ENCODE data around the gene THRB. TPM values are rescaled to one million over a fixed set of nuclear protein-coding genes. Genes with fewer than 3 reads are reported as not detected.

The THRB gene
- total and polyA plus RNA-seq, 9 of the 15 experiments (the other 6 are each of a cell fraction or from before 2014, with no cell fraction given): 1.7 to 14.9 (median 6.9) TPM

DNA sequence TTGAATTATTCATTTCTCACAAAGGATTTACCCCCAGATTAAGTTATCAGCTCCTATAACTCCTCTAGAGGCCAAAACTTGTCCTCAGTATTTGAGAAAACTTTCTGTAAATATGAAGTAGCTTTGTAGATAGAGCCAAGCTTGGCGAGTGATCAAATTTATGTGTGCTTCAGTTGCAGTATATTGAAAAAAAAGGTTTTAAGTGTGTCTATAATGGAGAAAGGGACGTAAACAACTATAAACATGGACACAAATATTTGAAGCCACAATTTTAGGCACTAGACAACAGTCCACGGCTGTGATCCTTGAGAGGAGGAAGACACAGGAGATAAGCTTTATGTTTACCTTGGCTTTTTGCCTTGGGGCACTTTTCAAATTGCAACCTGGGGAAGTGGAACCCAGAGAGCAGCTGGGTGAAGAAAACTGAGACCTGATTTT lies 118.7 kb downstream of the THRB start (continued):
- TF ChIP-seq, protein P1, sequence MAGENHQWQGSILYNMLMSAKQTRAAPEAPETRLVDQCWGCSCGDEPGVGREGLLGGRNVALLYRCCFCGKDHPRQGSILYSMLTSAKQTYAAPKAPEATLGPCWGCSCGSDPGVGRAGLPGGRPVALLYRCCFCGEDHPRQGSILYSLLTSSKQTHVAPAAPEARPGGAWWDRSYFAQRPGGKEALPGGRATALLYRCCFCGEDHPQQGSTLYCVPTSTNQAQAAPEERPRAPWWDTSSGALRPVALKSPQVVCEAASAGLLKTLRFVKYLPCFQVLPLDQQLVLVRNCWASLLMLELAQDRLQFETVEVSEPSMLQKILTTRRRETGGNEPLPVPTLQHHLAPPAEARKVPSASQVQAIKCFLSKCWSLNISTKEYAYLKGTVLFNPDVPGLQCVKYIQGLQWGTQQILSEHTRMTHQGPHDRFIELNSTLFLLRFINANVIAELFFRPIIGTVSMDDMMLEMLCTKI (IDR thresholded peaks at IDR 0.05; ENCODE audit: partially characterized antibody): no peak
- TF ChIP-seq FOS (IDR thresholded peaks at IDR 0.05; ENCODE audit: extremely low read depth, insufficient read length): no peak
- TF ChIP-seq, protein P2, sequence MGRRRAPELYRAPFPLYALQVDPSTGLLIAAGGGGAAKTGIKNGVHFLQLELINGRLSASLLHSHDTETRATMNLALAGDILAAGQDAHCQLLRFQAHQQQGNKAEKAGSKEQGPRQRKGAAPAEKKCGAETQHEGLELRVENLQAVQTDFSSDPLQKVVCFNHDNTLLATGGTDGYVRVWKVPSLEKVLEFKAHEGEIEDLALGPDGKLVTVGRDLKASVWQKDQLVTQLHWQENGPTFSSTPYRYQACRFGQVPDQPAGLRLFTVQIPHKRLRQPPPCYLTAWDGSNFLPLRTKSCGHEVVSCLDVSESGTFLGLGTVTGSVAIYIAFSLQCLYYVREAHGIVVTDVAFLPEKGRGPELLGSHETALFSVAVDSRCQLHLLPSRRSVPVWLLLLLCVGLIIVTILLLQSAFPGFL (CRISPR knock-in tag; IDR thresholded peaks at IDR 0.05): no peak
- TF ChIP-seq ZNF766 (CRISPR knock-in tag; conservative IDR thresholded peaks at IDR 0.05): no peak
- TF ChIP-seq ZNF354B (CRISPR knock-in tag; IDR thresholded peaks at IDR 0.05): no peak
- TF ChIP-seq TOE1 (IDR thresholded peaks at IDR 0.05; ENCODE audit: borderline replicate concordance): no peak
- no peak for TF ChIP-seq TOE1 (CRISPR knock-in tag; IDR thresholded peaks at IDR 0.05; ENCODE audit: borderline replicate concordance, low read depth)
- no peak for TF ChIP-seq NFXL1 (CRISPR knock-in tag; IDR thresholded peaks at IDR 0.05)
- no peak for TF ChIP-seq GABPA (tag; conservative IDR thresholded peaks at IDR 0.05; ENCODE audit: low read depth)
- TF ChIP-seq, protein P3, sequence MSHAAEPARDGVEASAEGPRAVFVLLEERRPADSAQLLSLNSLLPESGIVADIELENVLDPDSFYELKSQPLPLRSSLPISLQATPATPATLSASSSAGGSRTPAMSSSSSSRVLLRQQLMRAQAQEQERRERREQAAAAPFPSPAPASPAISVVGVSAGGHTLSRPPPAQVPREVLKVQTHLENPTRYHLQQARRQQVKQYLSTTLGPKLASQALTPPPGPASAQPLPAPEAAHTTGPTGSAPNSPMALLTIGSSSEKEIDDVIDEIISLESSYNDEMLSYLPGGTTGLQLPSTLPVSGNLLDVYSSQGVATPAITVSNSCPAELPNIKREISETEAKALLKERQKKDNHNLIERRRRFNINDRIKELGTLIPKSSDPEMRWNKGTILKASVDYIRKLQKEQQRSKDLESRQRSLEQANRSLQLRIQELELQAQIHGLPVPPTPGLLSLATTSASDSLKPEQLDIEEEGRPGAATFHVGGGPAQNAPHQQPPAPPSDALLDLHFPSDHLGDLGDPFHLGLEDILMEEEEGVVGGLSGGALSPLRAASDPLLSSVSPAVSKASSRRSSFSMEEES (CRISPR knock-in tag; IDR thresholded peaks at IDR 0.05): no peak
- TF ChIP-seq CXXC5 (CRISPR knock-in tag; IDR thresholded peaks at IDR 0.05): no peak; the same call in 1 of the 2 replicates
- TF ChIP-seq CBFA2T2 (conservative IDR thresholded peaks at IDR 0.05): no peak
- peak; percentile 69 for TF ChIP-seq ZEB2 (IDR thresholded peaks at IDR 0.05)
- peak; percentile 72; the same call in 1 of the 2 replicates for TF ChIP-seq LEF1 (IDR thresholded peaks at IDR 0.05)
- no peak for TF ChIP-seq TCF3 (CRISPR knock-in tag; IDR thresholded peaks at IDR 0.05)
- no peak for TF ChIP-seq ZNF3 (CRISPR knock-in tag; IDR thresholded peaks at IDR 0.05)
- no peak for TF ChIP-seq HIVEP1 (CRISPR knock-in tag; IDR thresholded peaks at IDR 0.05)
- TF ChIP-seq ZZZ3 (IDR thresholded peaks at IDR 0.05): no peak
- no peak for TF ChIP-seq TBL1XR1 (IDR thresholded peaks at IDR 0.05; ENCODE audit: low read length in 2 of 2)
- peak in 1 of 2 experiments; percentile 61; a peak in 1 of 4 replicates for TF ChIP-seq RCOR1 (IDR thresholded peaks at IDR 0.05; ENCODE audit: borderline replicate concordance in 1 of 2, low read depth in 2 of 2, low read length in 2 of 2)
- TF ChIP-seq HDAC1 (IDR thresholded peaks at IDR 0.05): peak in 1 of 2 experiments; percentile 39; a peak in 1 of 4 replicates
- no peak for TF ChIP-seq SLC30A9 (CRISPR knock-in tag; IDR thresholded peaks at IDR 0.05)
- no peak for TF ChIP-seq ZKSCAN1 (IDR thresholded peaks at IDR 0.05; ENCODE audit: low read depth, low read length)
- TF ChIP-seq DACH1 (IDR thresholded peaks at IDR 0.05; ENCODE audit: partially characterized antibody): no peak
- TF ChIP-seq NBN (IDR thresholded peaks at IDR 0.05; ENCODE audit: low read depth): no peak
- TF ChIP-seq CAMTA2 (CRISPR knock-in tag; conservative IDR thresholded peaks at IDR 0.05): no peak
- TF ChIP-seq ZNF316 (IDR thresholded peaks at IDR 0.05): no peak
- TF ChIP-seq, protein P4, sequence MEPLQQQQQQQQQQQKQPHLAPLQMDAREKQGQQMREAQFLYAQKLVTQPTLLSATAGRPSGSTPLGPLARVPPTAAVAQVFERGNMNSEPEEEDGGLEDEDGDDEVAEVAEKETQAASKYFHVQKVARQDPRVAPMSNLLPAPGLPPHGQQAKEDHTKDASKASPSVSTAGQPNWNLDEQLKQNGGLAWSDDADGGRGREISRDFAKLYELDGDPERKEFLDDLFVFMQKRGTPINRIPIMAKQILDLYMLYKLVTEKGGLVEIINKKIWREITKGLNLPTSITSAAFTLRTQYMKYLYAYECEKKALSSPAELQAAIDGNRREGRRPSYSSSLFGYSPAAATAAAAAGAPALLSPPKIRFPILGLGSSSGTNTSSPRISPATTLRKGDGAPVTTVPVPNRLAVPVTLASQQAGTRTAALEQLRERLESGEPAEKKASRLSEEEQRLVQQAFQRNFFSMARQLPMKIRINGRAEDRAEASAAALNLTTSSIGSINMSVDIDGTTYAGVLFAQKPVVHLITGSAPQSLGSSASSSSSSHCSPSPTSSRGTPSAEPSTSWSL (CRISPR knock-in tag; IDR thresholded peaks at IDR 0.05; ENCODE audit: borderline replicate concordance): no peak

Measured in K562 (cell line).